ENCODE measurements around the gene CRB2.

CRB2 gene

GRCh38 chr9:123355761-123356431, at the start of gene CRB2:
Gene CRB2, plus strand, starts transcription at chr9:123356197. Its CDS starts 64 bp downstream, at chr9:123356261.
- DNase-seq, result no peak

GRCh38 chr9:123309611-123310010, 46.4 kb upstream of the CRB2 start:
- DNase-seq, result no peak

- no peak for DNase-seq
These were observed 45.3 kb upstream of the CRB2 start for GRCh38 chr9:123310551-123311249.

DNA sequence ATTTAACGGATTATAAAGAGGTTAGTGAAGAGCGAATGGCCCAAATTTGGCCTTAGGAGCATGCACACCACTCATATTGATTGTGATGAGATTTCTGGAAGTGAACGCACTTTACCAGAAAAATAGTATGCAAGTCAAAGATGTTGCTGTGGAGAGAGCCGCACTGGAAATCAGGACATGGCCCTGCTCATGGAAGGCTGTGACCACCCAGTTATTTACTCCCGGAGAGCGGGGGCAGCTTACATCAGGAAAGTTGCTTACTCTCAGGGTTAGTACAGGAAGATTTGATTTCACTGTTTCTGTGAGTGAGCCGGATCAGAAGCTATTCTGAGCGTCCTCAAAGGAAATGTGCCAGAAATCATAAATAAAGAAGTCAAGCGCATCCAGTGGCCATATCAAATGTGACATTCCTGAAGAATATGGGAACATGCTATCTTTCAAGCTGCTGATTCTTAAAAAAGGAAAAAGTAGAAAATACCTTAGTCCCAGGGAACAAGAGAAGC, 44.7 kb upstream of the CRB2 start:
- no peak for DNase-seq

DNA sequence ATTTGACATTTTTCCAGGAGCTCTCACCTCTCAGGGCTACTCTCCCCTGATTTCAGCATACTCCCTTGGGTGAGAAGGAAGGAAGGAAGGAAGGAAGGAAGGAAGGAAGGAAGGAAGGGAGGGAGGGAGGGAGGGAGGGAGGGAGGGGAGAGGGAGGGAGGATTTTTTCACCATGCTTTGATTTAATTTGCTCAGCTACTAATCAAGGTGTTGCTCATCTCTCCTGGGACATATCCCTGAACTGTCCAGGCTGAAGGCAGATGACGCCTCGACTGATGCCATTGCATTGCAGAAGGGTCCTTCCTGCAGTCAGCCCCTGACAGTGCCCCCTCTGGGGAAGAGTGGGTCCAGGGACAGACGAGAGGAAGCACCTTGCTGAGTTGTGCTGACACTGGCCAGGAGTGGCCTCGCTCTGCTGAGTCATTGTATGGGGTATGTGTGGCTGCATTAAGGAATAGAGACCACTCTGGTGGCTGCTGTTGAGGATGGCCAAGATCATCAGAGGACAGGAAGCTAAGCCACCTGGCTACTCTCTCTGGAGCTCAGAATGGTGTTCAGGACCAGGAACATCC, 43.6 kb upstream of the CRB2 start:
- no peak for DNase-seq

DNA sequence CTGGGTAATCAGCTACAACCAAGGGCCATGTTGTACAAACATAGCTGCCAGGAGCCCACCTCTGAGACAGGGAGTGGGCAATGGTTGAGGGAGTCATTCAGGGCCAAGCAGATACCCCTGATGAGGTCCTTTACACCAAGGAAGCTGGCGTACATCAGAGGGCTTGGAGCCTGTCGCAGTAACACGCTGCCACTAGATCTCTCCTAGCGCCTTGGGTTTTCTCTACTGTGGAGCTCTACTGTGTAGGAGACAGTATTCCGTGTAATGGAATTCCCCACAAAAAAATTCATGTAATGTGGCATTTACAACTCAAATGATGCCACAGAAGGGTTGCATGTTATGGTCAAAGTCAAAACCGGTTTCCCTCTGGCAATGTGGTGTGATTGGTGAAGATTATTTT, 41.4 kb upstream of the CRB2 start:
- no peak for DNase-seq

GRCh38 chr9:123315635-123316034, 40.4 kb upstream of the CRB2 start:
- DNase-seq, result no peak

DNA sequence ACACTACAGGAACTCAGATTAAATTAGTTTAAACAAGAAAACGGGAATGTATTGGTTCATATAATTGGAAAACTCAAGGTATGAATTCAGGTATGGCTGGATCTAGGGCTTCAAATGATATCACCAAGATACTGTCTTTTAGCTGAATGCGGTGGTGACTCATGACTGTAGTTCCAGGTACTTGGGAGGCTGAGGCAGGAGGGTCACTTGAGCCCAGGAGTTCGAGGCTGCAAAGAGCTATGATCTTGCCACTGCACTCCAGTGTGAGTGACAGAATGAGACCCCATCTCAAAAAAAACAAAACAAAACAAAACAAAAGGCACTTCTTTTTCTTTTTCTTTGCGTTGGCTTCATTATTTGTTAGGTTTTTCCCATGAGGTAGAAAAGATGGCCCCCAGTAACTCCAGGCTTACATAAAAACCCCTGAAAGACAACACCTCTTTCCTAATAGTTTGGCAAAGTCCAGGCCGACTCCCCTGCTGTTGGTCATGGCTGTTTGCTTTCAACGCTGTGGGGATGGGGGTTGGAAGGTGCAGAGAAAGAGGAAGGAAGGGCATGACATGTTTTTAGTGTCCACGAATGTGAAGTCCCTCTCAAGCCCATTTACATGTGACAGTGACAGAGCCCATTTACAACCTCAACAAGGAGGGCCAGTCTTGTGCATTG, 39.8 kb upstream of the CRB2 start:
- no peak for DNase-seq

- no peak for DNase-seq
These were observed 37.8 kb upstream of the CRB2 start for GRCh38 chr9:123318202-123318601.

DNA sequence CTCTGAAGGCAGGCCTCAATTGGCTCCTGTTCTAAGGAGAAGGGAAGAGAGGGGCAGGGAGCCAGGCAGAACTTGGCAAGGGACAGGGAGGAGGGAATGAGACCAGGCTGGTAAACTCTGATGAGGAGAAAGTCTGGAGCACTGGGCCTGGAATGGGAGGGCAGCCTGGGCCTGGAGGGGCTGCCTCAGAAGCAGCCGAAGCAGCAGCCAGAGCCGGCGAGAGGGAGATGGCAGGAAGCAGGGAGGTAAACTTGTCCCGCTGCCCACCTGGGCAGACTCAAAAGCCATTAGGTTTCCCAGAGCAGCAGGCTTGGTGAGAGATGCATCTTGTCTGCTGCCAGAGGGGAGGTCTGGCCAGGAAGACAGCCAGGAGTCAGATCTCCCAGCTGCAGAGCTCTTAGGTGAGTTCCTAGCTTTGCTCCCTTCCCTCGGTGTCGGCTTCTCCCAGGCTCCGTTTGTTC, 37.0 kb upstream of the CRB2 start:
- DNase-seq, result no peak

- DNase-seq, result no peak
These were observed 36.3 kb upstream of the CRB2 start for GRCh38 chr9:123319541-123320339.

GRCh38 chr9:123320814-123321213, 35.2 kb upstream of the CRB2 start:
- no peak for DNase-seq

GRCh38 chr9:123321616-123322272, 34.3 kb upstream of the CRB2 start:
- DNase-seq, result no peak

DNA sequence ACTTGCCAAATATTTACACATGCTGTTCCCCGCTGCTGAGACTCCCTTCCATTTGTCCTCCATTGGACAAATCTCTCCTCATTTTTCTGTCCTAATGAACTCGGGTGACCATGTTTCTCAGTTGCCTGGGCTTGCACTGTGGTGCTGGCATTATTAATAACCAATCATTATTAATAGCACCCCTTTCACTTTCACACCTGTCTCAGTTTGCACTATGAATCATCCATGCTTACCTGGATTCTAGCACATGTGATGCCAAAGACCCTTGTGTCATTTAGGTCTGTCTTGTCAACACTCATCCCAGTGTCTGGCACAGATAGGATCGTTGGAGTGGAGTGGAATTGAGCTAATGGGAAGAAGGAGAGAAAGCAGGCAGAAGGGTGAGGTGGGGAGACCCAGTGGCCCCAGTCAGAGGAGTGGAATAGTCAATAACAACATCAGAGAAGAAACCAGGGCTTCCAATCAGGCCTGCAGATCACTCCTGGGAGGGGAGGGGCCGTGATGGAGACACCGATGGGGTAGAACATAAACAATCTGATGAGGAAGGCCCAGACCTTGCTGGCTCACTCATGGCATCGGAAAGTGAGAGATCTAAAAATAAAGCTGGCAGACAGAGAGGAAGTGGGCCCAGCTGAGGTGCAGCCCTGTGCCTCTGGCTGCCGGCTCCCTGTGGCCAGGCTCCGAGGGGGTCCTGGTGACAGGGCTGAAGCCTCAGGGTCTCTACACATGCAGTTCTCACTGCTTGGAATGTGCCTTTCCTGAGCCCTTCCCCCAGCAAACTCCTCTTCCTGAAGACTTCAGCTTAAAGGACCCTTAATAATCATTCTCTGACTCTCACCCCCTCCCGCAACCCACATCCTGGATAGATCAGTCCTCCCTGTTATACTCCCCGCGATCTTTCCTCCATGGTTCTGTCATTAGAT, 33.5 kb upstream of the CRB2 start:
- no peak for DNase-seq

DNA sequence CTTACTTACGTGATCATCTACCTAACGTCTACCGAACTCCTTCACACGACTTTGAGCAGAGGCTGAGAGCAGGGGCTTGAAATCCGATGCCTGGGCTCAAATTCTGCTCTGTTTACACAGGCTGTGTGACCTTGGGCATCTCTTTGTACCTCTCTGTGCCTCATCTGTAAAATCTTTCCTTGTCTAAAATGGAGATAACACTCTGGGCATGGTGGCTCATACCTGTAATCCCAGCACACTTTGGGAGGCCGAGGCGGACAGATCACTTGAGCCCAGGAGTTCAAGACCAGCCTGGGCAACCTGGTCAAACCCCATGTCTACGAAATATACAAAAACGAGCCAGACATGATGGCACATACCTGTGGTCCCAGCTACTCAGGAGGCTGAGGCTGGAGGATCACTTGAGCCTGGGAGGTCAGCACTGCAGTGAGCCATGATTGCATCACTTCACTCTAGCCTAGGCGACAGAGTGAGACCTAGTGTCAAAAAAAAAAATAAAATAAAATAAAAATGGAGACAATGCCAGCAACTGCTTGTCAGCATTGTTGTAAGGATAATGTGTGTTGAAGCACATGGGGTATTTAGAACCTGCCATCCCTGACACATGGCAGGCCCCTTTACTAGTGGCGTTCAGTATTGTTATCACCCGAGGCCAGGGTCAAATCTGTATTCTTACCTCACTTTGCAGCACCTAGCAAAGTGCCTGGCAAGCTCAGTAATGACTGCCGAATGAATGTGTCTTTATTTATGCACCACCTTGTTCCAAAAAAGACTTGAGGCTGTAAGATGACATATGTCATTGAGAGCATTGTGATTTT, 32.6 kb upstream of the CRB2 start:
- no peak for DNase-seq

GRCh38 chr9:123324767-123325183, 31.2 kb upstream of the CRB2 start:
- no peak for DNase-seq

GRCh38 chr9:123326187-123326586, 29.8 kb upstream of the CRB2 start:
- DNase-seq, result no peak

DNA sequence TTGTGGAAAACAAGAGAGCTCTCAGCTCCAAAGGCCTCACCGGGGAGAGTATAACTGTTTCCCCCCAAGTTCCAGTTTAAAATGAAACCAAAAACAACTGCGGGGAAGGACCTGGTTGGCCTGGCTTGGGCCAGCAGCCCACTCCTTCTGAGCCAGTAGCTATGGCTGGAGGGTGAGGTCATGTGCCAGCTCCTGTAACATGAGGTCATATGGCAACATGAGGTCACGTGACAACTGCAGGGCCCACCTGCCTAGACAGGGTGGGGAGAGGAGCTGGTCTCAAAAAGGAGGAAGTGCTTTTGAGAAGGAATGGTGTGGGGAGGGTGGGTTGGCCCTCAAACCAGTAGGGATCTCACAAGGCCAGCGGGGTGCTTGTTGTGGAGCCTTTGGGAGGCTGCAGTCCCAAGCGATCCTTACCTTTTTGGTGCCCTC, 29.3 kb upstream of the CRB2 start:
- DNase-seq, result no peak

- no peak for DNase-seq
These were observed 28.3 kb upstream of the CRB2 start for GRCh38 chr9:123327697-123328100.

All from NCI-H1930 (cell line).